NT2/D1 (cell line): ENCODE results near the gene TRDMT1.

Experiments used
- DNase-seq: peaks from one replicate; pipeline ENCODE4 v3.0.0-alpha.2; 2011; ENCODE audit warnings: low read depth, low spot score
- H3K27me3 ChIP-seq: 2 replicates; pipeline ENCODE4 v1.6.0; 2011; ENCODE audit warnings: mild to moderate bottlenecking; ENCODE audit not compliant: insufficient read length, insufficient read depth
- H3K36me3 ChIP-seq: 2 replicates; pipeline ENCODE4 v1.6.1; 2011; ENCODE audit warnings: mild to moderate bottlenecking, low read length, mixed read lengths; ENCODE audit not compliant: insufficient read depth, insufficient read length
- H3K4me1 ChIP-seq: 2 replicates; pipeline ENCODE4 v1.5.1; 2011; ENCODE audit not compliant: insufficient read depth, insufficient read length
- H3K4me3 ChIP-seq: 2 replicates; pipeline ENCODE4 v1.5.1; 2011; ENCODE audit warnings: low read depth; ENCODE audit not compliant: insufficient read length
- H3K9ac ChIP-seq: 2 replicates; pipeline ENCODE4 v1.6.0; 2011; ENCODE audit warnings: low read depth; ENCODE audit not compliant: insufficient read length
- H3K9me3 ChIP-seq: 2 replicates; pipeline ENCODE4 v1.5.1; 2011; ENCODE audit warnings: mild to moderate bottlenecking, low read length; ENCODE audit not compliant: insufficient read depth
- SUZ12 ChIP-seq: IDR thresholded peaks from 2 replicates; pipeline ENCODE4 v1.6.1; 2011; ENCODE audit not compliant: insufficient read length, insufficient read depth; ENCODE audit errors: extremely low read depth
- YY1 ChIP-seq: IDR thresholded peaks from 2 replicates; pipeline ENCODE4 v1.6.1; 2011; ENCODE audit not compliant: insufficient read length, insufficient read depth
- ZNF274 ChIP-seq: IDR thresholded peaks from 2 replicates; pipeline ENCODE4 v1.6.1; 2011; ENCODE audit warnings: mild to moderate bottlenecking, low read depth, low read length

The TRDMT1 gene

DNA sequence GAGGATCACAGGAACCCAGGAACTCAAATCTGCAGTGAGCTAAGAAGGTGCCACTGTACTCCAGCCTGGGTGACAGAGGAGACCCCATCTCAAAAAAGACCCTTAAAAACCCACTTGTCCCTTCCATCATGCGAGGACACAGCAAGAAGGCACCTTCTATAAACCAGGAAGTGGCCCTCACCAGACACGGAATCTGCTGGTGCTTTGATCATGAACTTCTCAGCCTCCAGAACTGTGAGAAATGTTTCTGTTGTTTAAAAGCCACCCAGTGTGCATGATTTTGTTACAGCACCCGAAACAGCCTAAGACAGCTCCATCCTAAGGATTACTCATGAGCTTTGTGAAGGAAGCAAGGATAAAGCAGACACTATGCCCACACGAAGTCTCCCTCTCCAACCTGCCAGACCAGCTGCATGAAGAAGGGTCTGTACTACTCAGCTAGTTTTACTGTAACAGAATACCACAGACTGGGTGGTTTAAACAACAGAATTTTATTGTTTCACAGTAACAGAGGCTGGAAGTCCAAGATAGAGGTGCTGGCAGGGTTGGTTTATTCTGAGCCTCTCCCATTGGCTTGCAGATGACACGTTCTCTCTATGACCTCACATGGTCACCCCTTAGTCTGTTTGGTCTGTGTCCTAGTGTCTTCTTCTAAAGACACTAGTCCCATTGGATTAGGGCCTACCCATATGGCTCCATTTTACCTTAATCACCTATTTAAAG, 40.3 kb upstream of the TRDMT1 start:
- no peaks in the 10 kb centered on the region for H3K4me1 ChIP-seq
- H3K9ac ChIP-seq, result no peak overlapping the region
- no peaks in the 10 kb centered on the region for H3K27me3 ChIP-seq
- H3K9me3 ChIP-seq, result no peaks in the 10 kb centered on the region
- TF ChIP-seq ZNF274 (no peak), YY1 (no peak), SUZ12 (no peak)
- H3K4me3 ChIP-seq, result no peak overlapping the region
- DNase-seq, result no peak
- H3K36me3 ChIP-seq, result peaks cover 12% of the 10 kb centered on the region

- no peak overlapping the region for H3K9ac ChIP-seq
- no peak for DNase-seq
- H3K4me1 ChIP-seq, result no peaks in the 10 kb centered on the region
- TF ChIP-seq ZNF274 (no peak), YY1 (no peak), SUZ12 (no peak)
- H3K9me3 ChIP-seq, result no peaks in the 10 kb centered on the region
- peaks cover 24% of the 10 kb centered on the region for H3K36me3 ChIP-seq
- no peak overlapping the region for H3K4me3 ChIP-seq
- no peaks in the 10 kb centered on the region for H3K27me3 ChIP-seq
These were observed 39.1 kb upstream of the TRDMT1 start for GRCh38 chr10:17240616-17241015.

GRCh38 chr10:17240096-17240495, 38.6 kb upstream of the TRDMT1 start:
- Histone ChIP-seq H3K9me3 (no peaks in the 10 kb centered on the region), H3K4me1 (no peaks in the 10 kb centered on the region), H3K36me3 (peaks cover 29% of the 10 kb centered on the region), H3K9ac (no peak overlapping the region), H3K27me3 (no peaks in the 10 kb centered on the region), H3K4me3 (no peak overlapping the region)
- TF ChIP-seq ZNF274, result no peak
- TF ChIP-seq YY1, result no peak
- no peak for TF ChIP-seq SUZ12
- DNase-seq, result no peak

DNA sequence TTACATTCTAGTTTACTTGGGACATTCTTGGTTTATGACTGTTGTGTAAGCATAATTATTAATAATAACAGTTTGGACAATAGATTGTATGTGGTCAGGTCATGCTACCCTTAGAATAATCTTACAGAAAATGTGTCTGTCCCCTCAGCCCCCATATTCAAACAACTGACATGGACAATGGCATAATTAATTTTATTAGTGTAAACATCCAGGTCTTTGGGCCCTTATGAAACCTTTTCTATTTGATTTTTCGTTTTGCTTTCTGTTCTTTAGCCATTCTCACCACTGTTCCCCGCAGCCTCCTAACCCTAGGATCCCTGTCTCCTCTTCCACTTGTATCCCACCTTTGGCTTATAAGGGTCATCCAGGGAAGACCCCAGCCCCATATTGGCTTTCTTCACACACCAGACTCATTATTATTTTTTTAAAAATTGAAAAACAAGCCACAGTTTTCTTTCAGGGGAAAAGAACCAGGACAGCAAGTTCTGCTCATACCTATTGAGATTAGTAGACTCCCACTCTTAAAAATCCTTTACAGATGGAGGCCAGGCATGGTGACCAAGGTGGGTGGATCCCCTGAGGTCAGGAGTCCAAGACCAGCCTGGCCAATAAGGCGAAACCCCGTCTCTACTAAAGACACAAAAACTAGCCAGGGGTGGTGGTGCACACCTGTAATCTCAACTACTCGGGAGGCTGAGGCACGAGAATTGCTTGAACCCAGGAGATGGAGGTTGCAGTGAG, 38.0 kb upstream of the TRDMT1 start:
- no peak for DNase-seq
- no peak overlapping the region for H3K4me3 ChIP-seq
- H3K27me3 ChIP-seq, result no peaks in the 10 kb centered on the region
- no peak overlapping the region for H3K9ac ChIP-seq
- H3K36me3 ChIP-seq, result peaks cover 35% of the 10 kb centered on the region
- no peaks in the 10 kb centered on the region for H3K4me1 ChIP-seq
- no peaks in the 10 kb centered on the region for H3K9me3 ChIP-seq
- TF ChIP-seq ZNF274, result no peak
- TF ChIP-seq SUZ12, result no peak
- no peak for TF ChIP-seq YY1

GRCh38 chr10:17238445-17239291, 37.2 kb upstream of the TRDMT1 start:
- Histone ChIP-seq H3K4me1 (no peaks in the 10 kb centered on the region), H3K4me3 (no peak overlapping the region), H3K9me3 (no peaks in the 10 kb centered on the region), H3K36me3 (peaks cover 43% of the 10 kb centered on the region), H3K27me3 (no peaks in the 10 kb centered on the region), H3K9ac (no peak overlapping the region)
- TF ChIP-seq YY1 (no peak), ZNF274 (no peak), SUZ12 (no peak)
- DNase-seq, result no peak

DNA sequence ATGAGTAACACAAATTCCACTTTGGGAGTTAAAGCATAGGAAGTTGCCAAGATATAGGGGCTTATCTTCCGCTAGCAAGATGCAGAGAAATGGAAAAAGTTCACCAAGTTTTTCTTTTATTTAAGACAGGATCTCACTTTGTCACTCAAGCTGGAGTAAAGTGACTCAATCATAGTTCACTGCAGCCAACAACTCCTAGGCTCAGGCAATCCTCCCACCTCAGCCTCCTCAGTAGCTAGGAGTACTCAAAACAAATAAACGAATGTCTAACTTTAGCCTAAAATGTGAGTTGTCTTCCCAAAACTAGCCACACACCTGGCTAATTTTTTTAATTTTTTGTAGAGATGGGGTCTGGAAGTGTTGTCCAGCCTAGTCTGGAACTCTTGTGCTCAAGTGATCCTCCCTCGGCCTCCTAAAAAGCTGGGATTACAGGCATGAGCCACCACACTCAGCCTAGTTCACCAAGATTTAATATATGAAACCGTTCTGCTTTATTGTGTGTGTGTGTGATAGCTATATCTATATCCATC, 36.5 kb upstream of the TRDMT1 start:
- Histone ChIP-seq H3K27me3 (no peaks in the 10 kb centered on the region), H3K4me1 (no peaks in the 10 kb centered on the region), H3K36me3 (peaks cover 50% of the 10 kb centered on the region), H3K4me3 (no peak overlapping the region), H3K9ac (no peak overlapping the region), H3K9me3 (no peaks in the 10 kb centered on the region)
- no peak for DNase-seq
- TF ChIP-seq ZNF274, result no peak
- no peak for TF ChIP-seq SUZ12
- no peak for TF ChIP-seq YY1

DNA sequence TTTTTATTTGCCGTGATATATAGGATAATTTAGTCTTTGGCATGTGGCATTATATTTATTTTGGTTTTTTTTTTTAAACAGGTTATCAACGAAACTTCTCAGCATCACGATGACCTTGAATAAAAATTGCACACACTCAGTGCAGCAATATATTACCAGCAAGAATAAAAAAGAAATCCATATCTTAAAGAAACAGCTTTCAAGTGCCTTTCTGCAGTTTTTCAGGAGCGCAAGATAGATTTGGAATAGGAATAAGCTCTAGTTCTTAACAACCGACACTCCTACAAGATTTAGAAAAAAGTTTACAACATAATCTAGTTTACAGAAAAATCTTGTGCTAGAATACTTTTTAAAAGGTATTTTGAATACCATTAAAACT, 35.7 kb upstream of the TRDMT1 start:
- Histone ChIP-seq H3K27me3 (no peaks in the 10 kb centered on the region), H3K9ac (no peak overlapping the region), H3K9me3 (no peaks in the 10 kb centered on the region), H3K4me1 (no peaks in the 10 kb centered on the region), H3K36me3 (peaks cover 55% of the 10 kb centered on the region), H3K4me3 (no peak overlapping the region)
- DNase-seq, result no peak
- TF ChIP-seq SUZ12 (no peak), ZNF274 (no peak), YY1 (no peak)
